Psoas muscle (tissue), 8 donors: ENCODE measurements around the gene SSTR5. TPM values are rescaled to one million over a fixed set of nuclear protein-coding genes. Genes with fewer than 3 reads are reported as not detected.

Experiments used
- ATAC-seq, 4 donors: fragments of 200-7000 bp; cut with Tn5 transposase; one replicate each; pipeline ENCODE4 v1.9.1; 2020; ENCODE audit warnings: moderate library complexity in 3 of 4, mild to moderate bottlenecking in 2 of 4
- DNase-seq, 2 donors: peaks; one replicate each; pipeline ENCODE4 v3.0.0-alpha.2; 2020
- H3K27ac ChIP-seq: fragments of 200-600 bp; one replicate; pipeline ENCODE4 v1.8.0; 2022
- H3K27me3 ChIP-seq, 3 donors: fragments of 200-600 bp in 1 of 3; one replicate each; pipeline versions ENCODE4 v1.6.1 to v1.8.0; 2013 to 2022; ENCODE audit warnings: low read length in 2 of 3, mild to moderate bottlenecking in 2 of 3, moderate library complexity in 1 of 3; ENCODE audit not compliant: insufficient read depth in 3 of 3
- H3K36me3 ChIP-seq, 2 donors: fragments of 200-600 bp in 1 of 2; one replicate each; pipeline versions ENCODE4 v1.6.1 to v1.8.0; 2013 to 2022; ENCODE audit warnings: low read depth in 1 of 2, mild to moderate bottlenecking in 1 of 2, moderate library complexity in 1 of 2; ENCODE audit not compliant: insufficient read depth in 1 of 2
- H3K4me1 ChIP-seq: fragments of 200-600 bp; one replicate; pipeline ENCODE4 v1.8.0; 2022
- H3K4me3 ChIP-seq: fragments of 200-600 bp; one replicate; pipeline ENCODE4 v1.8.0; 2022; ENCODE audit warnings: mild to moderate bottlenecking
- H3K9me3 ChIP-seq: fragments of 200-600 bp; one replicate; pipeline ENCODE4 v1.8.0; 2022
- CTCF ChIP-seq: fragments of 200-600 bp; IDR thresholded peaks from one replicate; pipeline ENCODE4 v1.8.0; 2022; ENCODE audit warnings: antibody characterized with exemption
- WGBS, 3 donors: extraction: QIAGEN DNeasy Blood & Tissue Kit; methylation state at CpG; one replicate each; pipeline versions ENCODE4 v1.1.6 to v1.1.7; 2013; 5-methylcytosine and 5-hydroxymethylcytosine counted together
- intact Hi-C, 2 donors: fragments of 100-400 bp; cut with DNase I; formaldehyde crosslinking; loops; one replicate each; pipeline versions ENCODE4 v1.11.0 to v1.14.2; 2022
- polyA plus RNA-seq, 3 donors: library from polyadenylated mRNA; stranded (reverse); fragments of 200-250 nt; gene quantifications; one replicate each; pipeline ENCODE4 v1.2.3, GENCODE V29; 2013
- total RNA-seq, 4 donors: library from RNA; stranded (reverse); fragmentation: NEBNext Ultra II Directional in 2 of 4; extraction: Animal tissue kit (Norgen Biotek cat#: 25700) in 2 of 4; gene quantifications; one replicate each; pipeline versions ENCODE4 v1.2.1 to v1.2.4, GENCODE V29; 2021 to 2023
- donor health status: healthy with polysubstance abuse.
- donor health status: DM: no; HTN: no; CAD: no; lungs with moderate emphysema.
- donor health status: Bipolar disorder and iron deficiency.
- donor health status: healthy.
- donor health status: DM: yes; HTN: yes; CAD: no.
- donor health status: DM: no; HTN: no; CAD: no.
- donor health status: DM: no; HTN: no; CAD: no.
- donor health status: DM: yes; HTN: yes; CAD: no.

The SSTR5 gene
- total and polyA plus RNA-seq, 7 donors = 0.03 to 0.32 (median 0.08) TPM; not detected in 3

DNA sequence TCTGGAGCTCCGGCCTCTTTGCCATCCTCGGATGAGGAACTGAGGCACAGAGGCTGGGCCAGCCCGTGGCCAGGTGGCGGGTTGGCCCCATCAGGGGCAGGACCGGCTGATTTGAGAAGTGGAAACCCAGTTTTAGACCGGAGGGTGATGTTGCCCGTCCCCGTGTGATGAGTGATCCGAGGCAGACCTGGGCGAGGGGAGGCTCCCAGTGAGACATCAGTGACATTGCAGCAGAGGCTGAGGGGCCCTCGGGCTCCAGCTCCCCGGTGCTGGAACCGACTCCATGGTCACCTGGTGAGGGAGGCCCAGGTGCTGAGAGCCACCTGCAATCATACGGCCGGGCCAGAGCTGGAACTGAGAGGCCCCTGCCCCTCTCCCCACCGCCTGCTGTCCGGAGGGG lies 53.5 kb downstream of the SSTR5 start:
- Histone ChIP-seq H3K36me3 (no peaks in the 10 kb centered on the region), H3K27me3 (peaks cover 0 to 58% (median 14%) of the 10 kb centered on the region in 3 donors), H3K27ac (no peak overlapping the region), H3K9me3 (no peaks in the 10 kb centered on the region), H3K4me3 (no peak overlapping the region), H3K4me1 (no peaks in the 10 kb centered on the region)
- WGBS, 3 donors = 36 to 40% (median 40%) methylated on average over 16 to 17 of the region's 17 CpGs
- no peak for TF ChIP-seq CTCF
- ATAC-seq (no peak), DNase-seq (no peak)
- intact Hi-C loops = no loop called here

DNA sequence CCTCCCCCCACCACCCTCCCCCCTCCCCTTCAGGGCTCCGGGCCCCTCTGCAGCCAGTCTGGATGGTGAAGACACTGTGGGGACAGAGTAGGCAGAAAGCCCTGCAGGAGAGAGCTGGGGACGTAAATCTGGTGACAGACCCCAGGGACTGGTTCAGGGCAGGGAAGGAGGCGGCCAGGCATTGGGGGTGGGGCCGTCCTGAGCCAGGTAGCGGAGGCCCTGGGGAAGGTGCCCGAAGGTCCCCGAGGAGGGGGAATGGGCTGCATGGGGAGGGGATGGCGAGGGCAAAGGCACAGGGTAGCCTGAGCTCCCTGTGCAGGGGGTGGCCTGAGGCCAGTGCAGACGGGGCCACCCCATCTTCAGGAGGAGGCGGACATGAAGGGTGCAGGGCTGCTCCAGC lies 54.0 kb downstream of the SSTR5 start:
- peaks cover 0 to 56% (median 12%) of the 10 kb centered on the region in 3 donors for H3K27me3 ChIP-seq
- no peak overlapping the region for H3K27ac ChIP-seq
- H3K4me1 ChIP-seq = no peaks in the 10 kb centered on the region
- intact Hi-C loops = no loop called here
- H3K9me3 ChIP-seq = no peaks in the 10 kb centered on the region
- H3K36me3 ChIP-seq = no peaks in the 10 kb centered on the region
- no peak overlapping the region for H3K4me3 ChIP-seq
- WGBS, 3 donors = 20 to 38% (median 36%) methylated on average over 6 to 10 of the region's 10 CpGs
- DNase-seq = no peak
- TF ChIP-seq CTCF = no peak
- no peak for ATAC-seq

- no peak overlapping the region for H3K4me3 ChIP-seq
- DNase-seq (no peak), ATAC-seq (no peak)
- peaks cover 0 to 56% (median 12%) of the 10 kb centered on the region in 3 donors for H3K27me3 ChIP-seq
- no peak overlapping the region for H3K27ac ChIP-seq
- TF ChIP-seq CTCF = no peak
- no peaks in the 10 kb centered on the region for H3K36me3 ChIP-seq
- intact Hi-C loops = no loop called here
- no peaks in the 10 kb centered on the region for H3K4me1 ChIP-seq
- 40 to 47% (median 40%) methylated on average over 16 of the region's 16 CpGs for WGBS, 3 donors
- H3K9me3 ChIP-seq = no peaks in the 10 kb centered on the region
Measured at GRCh38 chr16:1127101-1127500, 54.6 kb downstream of the SSTR5 start.

DNA sequence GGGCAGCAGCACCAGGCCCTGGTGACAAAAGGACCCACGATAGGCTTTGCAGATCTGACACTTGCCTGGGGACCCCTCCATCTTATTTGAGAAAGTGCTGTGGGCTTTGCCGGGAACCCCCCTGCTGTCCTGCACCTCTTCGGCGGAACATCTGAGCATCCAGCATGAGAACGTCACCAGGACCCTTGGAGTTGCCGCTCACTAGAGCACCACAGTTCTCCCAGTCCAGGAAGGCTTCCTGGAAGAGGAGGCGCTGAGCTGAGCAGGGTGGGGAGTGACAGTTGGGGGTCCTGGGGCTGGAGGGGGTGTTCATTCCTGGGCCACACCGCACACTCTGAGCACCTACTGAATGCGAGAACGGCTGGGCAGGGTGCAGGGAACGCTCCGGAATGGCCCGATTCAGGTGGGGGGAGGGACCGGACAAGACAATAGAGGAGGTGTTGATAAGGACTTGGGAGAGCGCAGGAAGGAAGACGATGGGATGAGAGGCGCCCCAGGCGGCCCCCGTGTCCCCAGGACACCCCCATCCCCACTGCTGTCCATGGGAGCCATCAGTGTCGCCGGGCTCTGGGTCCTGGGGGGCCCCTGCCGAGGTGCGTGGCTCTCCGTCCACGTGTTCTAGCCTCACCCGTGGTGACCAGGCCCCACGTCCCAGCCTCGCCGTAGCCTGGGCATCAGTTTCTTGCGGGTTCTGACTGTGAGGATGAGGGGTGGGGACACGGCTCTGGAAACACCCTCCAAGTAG lies 55.6 kb downstream of the SSTR5 start:
- 82 to 91% (median 85%) methylated on average over 28 to 31 of the region's 31 CpGs for WGBS, 3 donors

More for the DNA sequence above, 55.6 kb downstream of the SSTR5 start:
- H3K27ac ChIP-seq = no peak overlapping the region
- H3K9me3 ChIP-seq = no peaks in the 10 kb centered on the region
- no peaks in the 10 kb centered on the region for H3K36me3 ChIP-seq
- no peak for DNase-seq
- no peak for ATAC-seq
- H3K4me3 ChIP-seq = no peak overlapping the region
- intact Hi-C loops = no loop called here
- no peaks in the 10 kb centered on the region for H3K4me1 ChIP-seq
- peaks cover 0 to 51% (median 10%) of the 10 kb centered on the region in 3 donors for H3K27me3 ChIP-seq
- no peak for TF ChIP-seq CTCF
